ENCODE measurements around the gene SYTL3. TPM values are rescaled to one million over a fixed set of nuclear protein-coding genes. Genes with fewer than 3 reads are reported as not detected.
A peak's percentile ranks its signal among the peaks of the same experiment; 100 is the strongest.
"Not testable (repeated sequence)": the region's sequence is repeated elsewhere in the genome, so short reads cannot be mapped to it uniquely, and the experiment has no call there.

SYTL3 gene
- total RNA-seq, 1 experiment from 2014 or later: 7.8 TPM

- CTCF ChIA-PET: no interaction called here
- DNase-seq: no peak
- H4K20me1 ChIP-seq (ENCODE audit: insufficient read depth): no peaks in the 10 kb centered on the region
- H3F3A ChIP-seq (ENCODE audit: insufficient read depth, low read depth): peaks cover 37% of the 10 kb centered on the region
- BruUV-seq (replicated peaks): no TSS peak
- H3K9me2 ChIP-seq (ENCODE audit: insufficient read depth): no peaks in the 10 kb centered on the region
- H3K27ac ChIP-seq: peak overlapping the region; percentile 98; the same call in 1 of the 2 replicates
- no peaks in the 10 kb centered on the region for H3K27me3 ChIP-seq (ENCODE audit: insufficient read depth, low read depth)
- H3K4me1 ChIP-seq (replicated peaks; ENCODE audit: insufficient read depth): peaks cover 57% of the 10 kb centered on the region
- TF ChIP-seq CTCF (conservative IDR thresholded peaks at IDR 0.05): no peak
- no peak overlapping the region for H2AFZ ChIP-seq
- H3K9me3 ChIP-seq (ENCODE audit: insufficient read depth, low read depth): no peaks in the 10 kb centered on the region
- no peaks in the 10 kb centered on the region for H3K36me3 ChIP-seq (ENCODE audit: low read depth)
- H3K4me3 ChIP-seq: no peak overlapping the region
- 0 out of 2 replicates have a peak overlapping the region, but pooled peaks have one; percentile 8 for H3K4me2 ChIP-seq
- no peaks in the 10 kb centered on the region; the same call in 1 of the 2 replicates for H3K79me2 ChIP-seq (ENCODE audit: low read depth)
- intact Hi-C loops (cut with micrococcal nuclease; ENCODE audit: unreplicated experiment): no loop called here
- POLR2A ChIA-PET (ENCODE audit: unreplicated experiment): interaction anchor here (0.6 kb wide), 1 partner anchor 17 kb away, joined by 5 read pairs; no protein-coding TSS in a partner anchor
Observed at GRCh38 chr6:158669145-158670035, 19.5 kb downstream of the SYTL3 start.

- H3K9me2 ChIP-seq (ENCODE audit: insufficient read depth); H3K27me3 ChIP-seq (ENCODE audit: insufficient read depth, low read depth); H3K27ac ChIP-seq; H3K9me3 ChIP-seq (ENCODE audit: insufficient read depth, low read depth); H3K4me3 ChIP-seq; H2AFZ ChIP-seq; H3K4me2 ChIP-seq; intact Hi-C loops (cut with micrococcal nuclease; ENCODE audit: unreplicated experiment); POLR2A ChIA-PET (ENCODE audit: unreplicated experiment); BruUV-seq (replicated peaks); H3K79me2 ChIP-seq (ENCODE audit: low read depth); H3K36me3 ChIP-seq (ENCODE audit: low read depth); DNase-seq; H4K20me1 ChIP-seq (ENCODE audit: insufficient read depth): not testable (repeated sequence)
- Histone ChIP-seq H3K4me1 (replicated peaks; ENCODE audit: insufficient read depth) (peaks cover 32% of the 10 kb centered on the region), H3F3A (ENCODE audit: insufficient read depth, low read depth) (peaks cover 16% of the 10 kb centered on the region)
- CTCF ChIA-PET: interaction anchor here (0.6 kb wide), 1 partner anchor 53 kb away, joined by 4 read pairs; no protein-coding TSS in a partner anchor
Observed at GRCh38 chr6:158672119-158672518, 22.3 kb downstream of the SYTL3 start.

- no peak overlapping the region for H2AFZ ChIP-seq
- no peak overlapping the region for H3K27ac ChIP-seq
- no peaks in the 10 kb centered on the region for H3K9me3 ChIP-seq (ENCODE audit: insufficient read depth, low read depth)
- H3K36me3 ChIP-seq (ENCODE audit: low read depth): no peaks in the 10 kb centered on the region
- peaks cover 12% of the 10 kb centered on the region for H3F3A ChIP-seq (ENCODE audit: insufficient read depth, low read depth)
- H3K79me2 ChIP-seq (ENCODE audit: low read depth): no peaks in the 10 kb centered on the region
- no peak overlapping the region for H3K4me3 ChIP-seq
- H3K27me3 ChIP-seq (ENCODE audit: insufficient read depth, low read depth): no peaks in the 10 kb centered on the region
- intact Hi-C loops (cut with micrococcal nuclease; ENCODE audit: unreplicated experiment): no loop called here
- CTCF ChIA-PET: no interaction called here
- H3K4me2 ChIP-seq: no peak overlapping the region
- POLR2A ChIA-PET (ENCODE audit: unreplicated experiment): no interaction called here
- H3K4me1 ChIP-seq (replicated peaks; ENCODE audit: insufficient read depth): peaks cover 27% of the 10 kb centered on the region
- TF ChIP-seq EZH2 (IDR thresholded peaks at IDR 0.05; ENCODE audit: low read depth): no peak
- TF ChIP-seq CTCF (conservative IDR thresholded peaks at IDR 0.05): no peak
- no peaks in the 10 kb centered on the region for H3K9me2 ChIP-seq (ENCODE audit: insufficient read depth)
- no TSS peak for BruUV-seq (replicated peaks)
- no peaks in the 10 kb centered on the region for H4K20me1 ChIP-seq (ENCODE audit: insufficient read depth)
- DNase-seq: no peak
Observed at GRCh38 chr6:158672726-158673125, 22.9 kb downstream of the SYTL3 start.
